GM18526 (cell line): ENCODE results near the gene TMEM253.

Source experiments
- POLR2A ChIP-seq: IDR thresholded peaks from 3 replicates; pipeline ENCODE4 v1.6.1; 2011; ENCODE audit not compliant: insufficient read length; ENCODE audit errors: extremely low read depth

Gene TMEM253

DNA sequence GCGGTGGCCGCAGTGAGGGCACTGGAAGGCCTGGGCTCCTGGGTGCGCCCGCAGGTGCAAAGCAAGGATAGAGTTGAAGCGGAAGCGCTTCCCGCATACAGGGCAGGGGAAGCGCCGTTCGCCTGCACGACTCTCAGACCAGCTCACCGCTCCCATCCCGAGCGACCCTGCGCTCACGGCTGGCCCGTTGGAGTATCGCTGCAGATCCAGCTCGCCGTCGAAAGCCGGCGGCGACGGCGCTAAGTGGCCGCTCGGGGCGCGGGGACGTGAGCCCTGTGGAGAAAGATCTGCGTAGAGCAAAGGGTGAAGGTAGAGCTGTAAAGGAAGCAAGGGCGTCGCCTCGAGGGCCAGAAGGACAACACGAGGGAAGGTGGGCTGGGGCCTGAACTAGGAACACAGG, 7.8 kb upstream of the TMEM253 start:
- no peak for TF ChIP-seq POLR2A

DNA sequence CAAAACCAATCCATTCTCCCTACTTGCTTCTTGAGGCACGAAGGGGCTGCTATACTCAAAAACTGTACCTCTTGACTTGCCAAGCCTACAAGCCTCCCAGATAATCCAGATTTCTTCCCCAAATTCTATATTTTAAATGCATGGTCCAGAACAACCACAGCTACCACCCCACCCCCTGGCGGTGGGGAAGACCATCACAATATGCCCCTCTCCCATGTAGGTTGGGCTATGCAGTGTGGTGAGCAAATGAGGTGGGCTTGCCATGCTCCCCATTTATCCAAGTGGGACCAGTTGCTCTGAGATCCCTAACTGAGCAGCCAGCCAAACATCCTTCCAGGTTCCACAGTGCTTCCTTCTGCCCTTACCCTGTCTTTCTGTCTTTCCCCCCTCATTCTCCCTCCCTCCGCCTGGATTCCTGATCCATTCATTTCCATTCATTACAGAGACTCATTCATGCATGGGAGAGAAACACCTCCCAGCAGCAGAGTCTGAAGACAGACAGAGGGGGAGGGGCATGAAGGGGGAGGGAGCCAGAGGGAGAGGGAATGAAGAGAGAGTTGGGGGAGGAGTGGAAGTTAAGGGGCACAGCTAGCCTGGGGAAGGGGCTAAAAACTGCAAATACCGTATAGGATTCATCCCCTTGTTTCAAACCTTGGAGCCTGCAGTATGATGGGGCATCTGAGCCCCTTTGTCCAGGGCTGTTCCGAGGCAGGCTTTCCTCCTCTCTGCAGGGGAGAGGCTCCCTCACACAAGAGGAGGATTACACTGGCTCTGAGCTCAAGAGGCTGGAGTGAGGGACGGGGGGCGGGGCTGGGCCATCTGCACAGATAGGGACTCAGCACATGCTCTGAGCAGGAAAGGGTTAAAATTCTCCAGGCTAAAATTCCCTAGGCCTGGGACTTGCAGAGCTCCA, 6.8 kb upstream of the TMEM253 start:
- TF ChIP-seq POLR2A, result no peak

- TF ChIP-seq POLR2A, result no peak
Measured at GRCh38 chr14:21095430-21096205, 5.2 kb upstream of the TMEM253 start.

- TF ChIP-seq POLR2A, result no peak
Measured at GRCh38 chr14:21096438-21096837, 4.4 kb upstream of the TMEM253 start.

DNA sequence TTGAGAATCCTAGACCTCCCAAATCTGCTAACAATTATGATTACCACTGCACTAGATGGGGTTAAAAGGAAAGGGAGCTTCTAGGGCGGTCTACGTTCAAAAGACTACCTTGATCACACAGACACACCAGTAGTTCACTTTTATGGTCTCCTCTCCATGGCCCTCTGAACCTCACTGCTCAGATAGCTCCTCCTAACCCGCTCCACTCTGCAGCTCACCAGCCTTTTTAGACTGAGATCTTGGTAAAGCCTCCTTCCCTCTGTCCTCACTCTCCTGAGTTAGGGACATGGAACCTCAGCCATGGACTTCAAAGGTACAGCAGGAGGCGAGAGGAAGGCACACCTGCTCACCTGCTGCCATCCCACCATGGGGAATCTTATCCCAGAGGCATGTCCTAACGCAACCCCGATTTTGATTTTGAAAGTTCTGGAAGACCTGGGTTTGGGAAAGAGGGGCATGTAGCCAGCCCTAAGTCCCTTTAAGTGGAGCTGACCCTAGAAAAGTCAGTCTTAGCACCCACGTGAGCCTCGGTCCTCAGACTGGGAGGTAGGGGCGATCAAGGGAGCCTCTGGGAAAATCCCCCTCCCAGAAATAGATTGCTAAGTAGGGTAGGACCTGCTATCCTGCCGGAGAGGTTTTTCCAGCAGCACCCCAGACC, 3.8 kb upstream of the TMEM253 start:
- TF ChIP-seq POLR2A, result no peak

- TF ChIP-seq POLR2A, result no peak
Measured at GRCh38 chr14:21097636-21098075, 3.2 kb upstream of the TMEM253 start.

- no peak for TF ChIP-seq POLR2A
Measured at GRCh38 chr14:21098076-21098891, 2.6 kb upstream of the TMEM253 start, which contains the start of gene ZNF219. Gene ZNF219, minus strand, starts transcription at chr14:21098655. Its CDS starts 5,064 bp downstream, at chr14:21093591.

DNA sequence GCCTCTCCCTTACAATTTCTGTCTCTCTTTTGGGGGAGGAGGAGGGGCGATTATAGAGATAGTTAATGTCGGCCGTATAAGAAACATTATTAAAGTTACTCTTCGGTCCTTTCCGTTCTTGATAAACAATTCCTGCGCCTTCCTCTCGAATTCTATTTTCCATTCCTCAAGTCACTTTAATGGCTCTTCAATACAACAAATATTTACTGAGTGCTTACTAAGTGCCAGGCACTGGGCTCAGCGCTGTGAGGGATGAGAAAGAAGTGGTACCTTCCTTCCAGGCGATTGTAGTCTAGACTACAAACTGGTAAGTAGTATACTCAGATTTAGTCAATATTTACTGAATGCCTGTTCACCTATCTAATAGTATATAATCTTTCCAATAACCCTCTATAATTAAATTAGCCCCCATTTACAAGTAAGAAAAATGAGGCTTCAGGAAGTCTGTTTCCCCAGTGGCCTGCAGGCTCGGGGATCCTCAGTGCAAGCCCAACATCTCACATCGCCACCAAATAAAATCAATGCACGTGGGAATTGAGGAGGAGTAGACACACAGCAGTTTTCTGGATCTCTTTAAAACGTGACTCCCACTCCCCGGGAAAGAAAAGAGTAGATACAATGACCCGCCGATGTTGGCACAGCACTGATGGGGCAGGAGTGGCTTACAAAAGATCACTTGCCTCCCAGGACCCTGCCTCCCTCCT, 1.8 kb upstream of the TMEM253 start:
- no peak for TF ChIP-seq POLR2A

GRCh38 chr14:21099596-21099985, 1.3 kb upstream of the TMEM253 start:
- TF ChIP-seq POLR2A, result no peak

- TF ChIP-seq POLR2A, result no peak
Measured at GRCh38 chr14:21101802-21102413, 1.0 kb downstream of the TMEM253 start.

DNA sequence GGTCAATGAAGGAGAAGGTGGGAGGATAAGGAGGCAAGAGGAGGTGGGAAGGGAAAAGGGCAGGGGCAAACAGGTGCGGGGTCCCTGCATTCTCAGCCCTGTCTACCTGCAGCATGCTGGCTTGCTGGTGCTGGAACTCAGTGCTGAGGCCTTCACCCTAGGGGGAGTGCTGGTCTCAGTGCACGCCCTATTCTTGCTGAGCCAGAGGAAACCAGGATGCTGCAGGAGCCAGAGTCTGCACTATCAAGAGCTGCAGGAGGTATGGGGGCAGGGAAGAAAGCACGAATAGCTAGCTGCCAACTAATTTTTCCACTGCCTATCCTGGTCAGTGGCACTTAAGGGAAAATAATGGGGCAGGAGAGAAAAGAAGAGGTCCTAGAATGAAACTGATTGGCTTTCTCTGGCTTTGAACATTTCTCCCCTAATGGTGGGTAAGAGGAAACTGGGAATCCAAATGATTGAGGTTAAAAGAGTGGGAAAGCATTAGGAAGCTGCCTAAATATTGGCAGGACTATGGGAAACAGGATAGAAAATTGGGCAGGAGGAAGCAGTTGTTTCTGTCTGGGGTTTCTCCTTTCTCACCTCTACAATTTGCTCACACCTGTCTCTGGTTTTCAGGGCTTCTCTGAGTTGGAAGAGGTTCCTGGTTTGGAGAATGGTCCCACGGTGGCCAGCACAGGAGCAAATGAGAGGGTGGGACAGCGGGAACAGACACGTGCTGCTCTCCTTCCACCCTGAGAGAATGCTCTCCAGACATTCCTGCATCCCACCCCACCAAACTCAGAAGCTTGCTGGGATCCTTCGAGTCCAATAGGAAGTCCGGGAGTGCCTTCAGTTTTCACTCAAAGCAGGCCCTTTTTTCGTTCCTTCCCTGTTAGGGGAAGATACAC, 1.9 kb downstream of the TMEM253 start:
- TF ChIP-seq POLR2A, result no peak

DNA sequence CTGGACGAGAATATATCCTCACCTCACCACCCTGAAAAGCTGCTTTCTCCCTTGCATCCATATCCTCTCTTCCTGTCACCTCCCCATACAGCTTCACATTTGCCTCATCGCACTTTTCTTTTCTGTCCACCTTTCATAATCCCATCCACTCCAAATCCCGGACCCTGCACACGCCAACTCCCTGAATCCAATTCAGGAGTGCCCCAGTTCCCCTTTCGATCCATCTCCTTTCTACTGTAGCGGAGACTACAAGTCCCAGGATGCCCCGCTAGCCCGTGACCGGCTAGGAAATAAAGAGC, 2.5 kb downstream of the TMEM253 start:
- no peak for TF ChIP-seq POLR2A
